Measurements from ENCODE around the gene NPC1L1.

NPC1L1 gene

DNA sequence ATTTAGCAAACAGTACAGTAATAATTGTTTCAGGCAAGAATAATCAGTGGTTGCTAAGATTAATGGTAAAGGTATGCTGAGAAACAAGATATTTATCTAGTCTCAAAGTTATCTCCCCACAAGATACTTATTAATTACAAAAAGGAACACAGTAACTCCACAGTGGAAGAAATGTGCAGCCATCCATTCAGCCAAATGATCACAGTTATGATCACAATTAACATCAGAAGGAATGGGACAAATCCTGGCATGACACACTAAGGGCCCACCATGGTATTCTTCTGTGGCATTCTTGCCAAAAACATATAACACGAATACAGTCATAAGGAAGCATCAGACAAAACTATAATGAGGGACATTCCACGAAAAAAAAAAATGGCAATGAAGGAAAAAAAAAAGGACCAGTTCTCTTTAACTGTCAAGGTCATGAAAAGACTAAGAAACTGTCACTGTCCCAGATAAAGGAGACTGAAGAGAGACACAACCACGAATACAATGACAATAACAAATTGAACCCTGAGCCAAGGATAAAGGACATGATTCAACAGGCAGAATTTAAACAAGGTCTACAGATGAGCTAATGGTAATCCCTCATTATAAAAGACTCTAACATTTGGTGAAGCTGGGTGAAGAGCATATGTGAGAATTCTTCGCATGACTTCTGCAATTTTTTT, 71.5 kb downstream of the NPC1L1 start:
- no peak for DNase-seq

DNA sequence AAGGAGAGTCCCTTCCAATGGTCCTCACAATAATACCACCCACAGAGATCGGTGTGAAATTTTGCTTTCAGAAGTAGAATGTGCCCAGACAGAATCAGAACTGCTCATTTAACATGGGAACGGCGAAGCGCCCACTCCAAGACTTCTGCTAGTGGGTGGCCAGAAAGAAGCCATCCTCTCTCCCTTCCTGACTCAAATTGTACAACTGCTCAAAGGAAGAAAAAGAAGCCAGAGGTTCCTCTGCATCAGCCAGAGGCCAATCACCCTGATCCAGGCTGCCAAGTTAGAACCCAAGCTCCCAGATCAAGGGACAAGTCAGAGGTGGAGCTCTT, 73.9 kb downstream of the NPC1L1 start:
- DNase-seq = no peak

DNA sequence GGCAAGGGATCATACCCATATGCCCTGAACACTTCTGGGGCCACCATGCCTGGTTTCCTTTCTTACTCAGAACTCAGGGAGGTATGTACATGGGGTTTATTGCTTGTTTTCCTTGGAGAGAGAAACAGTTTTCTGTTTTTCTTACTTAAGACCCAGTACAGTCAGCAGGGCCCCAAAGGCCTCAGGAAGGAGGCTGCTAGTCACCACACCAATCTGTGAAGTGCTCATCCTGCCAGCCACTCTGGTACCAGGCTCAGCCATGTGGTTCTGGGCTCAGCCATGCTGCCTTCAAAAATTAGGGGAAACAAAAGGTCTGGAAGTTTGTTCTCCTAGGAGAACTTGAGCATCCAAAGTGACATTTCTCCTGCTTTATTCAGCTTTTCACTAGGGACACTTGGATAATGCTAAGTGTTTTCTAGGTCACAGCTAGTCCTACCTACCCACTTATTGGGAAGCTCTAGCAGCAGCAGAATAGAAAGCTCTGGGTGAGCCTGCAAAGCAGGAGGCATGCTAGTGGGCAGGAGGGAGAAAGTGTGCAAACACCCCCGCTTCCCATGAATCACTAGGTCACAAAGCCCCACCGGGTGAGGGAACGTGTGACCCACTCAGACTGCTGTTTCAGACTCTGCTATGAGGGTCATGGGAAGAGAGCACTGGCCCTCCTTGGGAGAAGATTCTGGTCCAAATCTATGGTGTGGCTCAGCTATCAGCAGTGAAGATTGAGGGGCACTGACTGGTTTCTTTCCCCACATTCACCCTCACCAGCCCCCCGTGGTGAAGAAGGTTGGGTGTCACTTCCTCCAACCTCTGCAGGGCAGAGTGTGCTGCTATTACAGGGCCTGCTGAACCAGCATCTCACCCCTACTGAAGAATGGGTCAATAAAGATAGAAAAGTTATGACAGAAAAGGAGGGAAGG, 74.6 kb downstream of the NPC1L1 start:
- no peak for DNase-seq

DNA sequence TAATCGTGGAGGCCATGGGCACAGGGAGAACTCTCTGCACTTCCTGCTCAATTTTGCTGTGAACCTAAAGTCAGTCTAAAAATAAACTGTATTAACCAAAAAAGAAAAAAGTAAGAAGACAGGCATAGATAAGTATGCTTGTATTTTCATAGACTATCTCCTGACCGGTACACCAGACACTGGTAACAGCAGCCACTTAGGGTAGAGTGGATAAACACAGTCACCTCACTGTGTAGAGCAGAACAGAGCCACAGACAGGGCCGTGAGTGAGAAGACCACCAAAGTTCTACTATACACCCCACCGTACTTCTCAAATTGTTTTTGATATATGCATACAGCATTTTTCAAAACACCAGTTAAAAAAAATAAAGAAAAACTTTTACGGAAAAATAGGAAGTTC, 75.6 kb downstream of the NPC1L1 start:
- no peak for DNase-seq

DNA sequence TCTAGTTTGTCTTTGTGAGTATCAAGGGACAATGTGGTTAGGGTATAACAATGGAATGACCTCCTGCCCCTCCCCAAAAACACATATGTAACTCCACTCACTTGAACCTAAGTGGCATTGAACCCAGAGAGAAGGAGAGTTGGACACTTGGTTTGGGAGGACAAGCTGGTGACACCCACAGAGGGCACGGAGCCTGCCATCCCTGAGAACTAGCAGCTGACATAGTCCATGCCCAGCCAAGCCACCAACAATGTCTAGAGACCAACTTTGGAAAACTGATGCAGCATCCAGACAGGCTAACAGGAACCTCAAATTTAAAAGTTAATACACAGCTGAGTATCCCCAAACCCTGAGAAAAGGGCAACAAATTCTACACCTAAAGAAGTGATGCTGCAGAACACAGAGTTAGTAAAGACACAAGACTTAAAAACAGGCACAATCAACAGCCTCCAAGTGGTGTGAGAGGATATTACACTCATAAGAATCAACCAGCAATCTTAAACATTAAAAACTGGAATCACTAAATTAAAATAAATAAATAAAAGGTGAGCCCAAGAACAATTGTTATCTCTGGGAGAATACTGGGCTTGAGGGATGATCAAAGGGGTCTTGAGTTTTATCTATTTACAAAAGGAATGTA, 77.8 kb downstream of the NPC1L1 start:
- no peak for DNase-seq
